Colon (tissue), 2 donors: ENCODE measurements around the gene LTB4R.

ENCODE experiments used
- FAIRE-seq: peaks from 2 replicates; lab custom pipeline; 2012; peaks lifted over from hg19 to GRCh38; lab: Jason Lieb, UNC
- donor health status: control.
- donor health status: control.

The LTB4R gene

DNA sequence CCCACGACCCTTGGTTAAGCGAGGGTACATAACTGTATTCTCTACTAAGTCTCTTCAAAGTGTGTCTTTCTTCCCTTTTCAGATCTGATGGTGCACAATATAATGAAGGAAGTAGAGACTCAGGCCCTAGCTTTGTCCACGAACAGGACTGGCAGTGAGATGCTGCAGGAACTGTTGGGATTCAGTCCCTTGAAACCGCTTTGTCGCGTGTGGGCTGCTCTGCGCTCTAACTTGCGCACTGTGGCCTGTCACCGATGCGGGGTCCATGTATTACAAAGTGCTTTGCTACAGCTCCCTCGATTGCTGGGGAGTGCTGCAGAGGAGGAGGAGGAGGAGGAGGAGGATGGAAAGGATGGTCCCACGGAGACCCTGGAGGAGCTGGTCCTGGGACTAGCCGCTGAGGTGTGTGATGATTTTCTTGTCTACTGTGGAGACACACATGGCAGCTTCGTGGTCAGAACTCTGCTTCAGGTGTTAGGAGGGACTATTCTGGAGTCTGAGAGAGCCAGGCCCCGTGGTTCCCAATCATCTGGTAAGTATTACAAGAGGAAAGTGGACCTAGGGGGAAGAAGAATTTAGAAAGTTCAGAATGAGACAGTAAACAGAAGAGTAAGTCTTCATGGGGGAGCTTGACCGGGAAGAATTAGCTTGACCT lies 10.8 kb upstream of the LTB4R start:
- FAIRE-seq: no peak

DNA sequence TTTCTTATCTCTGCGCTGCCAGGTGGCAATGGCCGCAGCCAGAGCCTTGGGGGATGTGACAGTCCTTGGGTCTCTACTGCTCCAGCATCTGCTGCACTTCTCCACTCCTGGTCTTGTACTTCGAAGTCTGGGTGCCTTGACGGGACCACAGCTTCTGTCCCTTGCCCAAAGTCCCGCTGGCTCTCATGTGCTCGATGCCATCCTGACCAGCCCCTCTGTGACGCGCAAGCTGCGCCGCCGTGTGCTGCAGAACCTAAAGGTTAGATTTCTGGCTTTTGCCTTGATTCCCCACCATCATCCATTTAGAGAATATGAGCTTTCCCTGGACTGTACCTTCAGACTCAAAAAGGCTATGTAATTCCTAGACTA lies 7.3 kb upstream of the LTB4R start:
- FAIRE-seq: no peak

DNA sequence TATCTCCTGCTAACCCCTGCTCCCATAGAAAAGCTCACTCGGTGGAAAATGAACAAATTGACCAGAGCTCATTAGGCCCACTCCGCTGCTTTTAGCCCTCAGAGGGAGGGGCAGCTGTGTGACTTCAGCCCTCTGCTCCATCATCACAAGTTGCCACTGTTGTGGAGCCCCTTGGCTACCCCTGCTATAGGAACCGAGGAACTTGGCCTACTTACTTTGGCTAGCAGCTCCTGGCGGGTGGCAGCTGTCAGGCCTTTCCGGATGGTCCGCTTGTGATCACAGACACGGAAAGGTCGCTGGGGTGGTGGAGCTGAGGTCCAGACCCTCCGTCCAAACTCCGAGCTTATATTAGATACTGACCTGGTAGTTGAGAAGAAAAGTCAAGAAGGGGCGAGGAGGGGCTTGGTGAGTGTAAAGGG lies 4.1 kb upstream of the LTB4R start:
- FAIRE-seq: no peak

GRCh38 chr14:24307575-24308341 lies 3.5 kb upstream of the LTB4R start, which contains the start of gene CIDEB:
CIDEB (minus strand) TSS chr14:24307977; CDS start chr14:24307858, 119 bp downstream.
- FAIRE-seq: no peak

DNA sequence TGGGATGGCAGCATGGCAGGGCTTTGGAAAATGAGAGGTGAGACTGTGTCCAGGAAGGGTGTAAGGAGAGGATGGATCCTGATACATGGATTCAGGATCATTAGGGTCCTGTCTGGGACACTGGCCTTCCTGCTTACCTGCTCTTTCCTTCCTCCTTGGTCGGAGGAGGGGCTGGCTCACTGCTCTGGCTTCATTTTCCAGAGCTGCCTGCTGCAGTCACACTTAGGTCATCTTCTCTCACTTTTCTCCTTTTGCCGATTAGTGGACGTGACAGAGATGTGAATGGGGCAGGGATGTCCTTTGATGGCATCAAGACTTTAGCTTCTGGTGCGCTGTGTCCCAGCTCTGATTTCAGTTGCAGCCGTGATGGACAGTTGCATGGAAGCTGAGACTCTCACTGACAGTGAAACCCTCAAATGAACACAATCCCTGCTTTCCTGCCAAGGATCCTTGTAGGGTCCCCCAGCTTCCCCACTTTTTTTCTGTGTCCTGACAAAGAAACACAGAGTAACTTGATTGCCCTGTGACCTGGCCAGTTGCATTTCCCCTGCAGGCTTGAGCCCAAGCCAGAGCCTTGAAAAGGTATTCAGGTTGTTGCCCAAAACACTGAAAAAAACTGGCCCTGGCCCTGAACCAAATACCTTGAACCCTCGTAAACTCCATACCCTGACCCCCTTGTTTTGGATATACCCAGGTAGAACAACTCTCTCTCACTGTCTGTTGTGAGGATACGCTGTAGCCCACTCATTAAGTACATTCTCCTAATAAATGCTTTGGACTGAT lies 2.8 kb upstream of the LTB4R start:
- FAIRE-seq: no peak

- FAIRE-seq: no peak
Measured at GRCh38 chr14:24309538-24310264, 1.6 kb upstream of the LTB4R start, which contains the start of gene LTB4R2. LTB4R2 (plus strand) TSS chr14:24310140; CDS start chr14:24310665, 525 bp downstream.

DNA sequence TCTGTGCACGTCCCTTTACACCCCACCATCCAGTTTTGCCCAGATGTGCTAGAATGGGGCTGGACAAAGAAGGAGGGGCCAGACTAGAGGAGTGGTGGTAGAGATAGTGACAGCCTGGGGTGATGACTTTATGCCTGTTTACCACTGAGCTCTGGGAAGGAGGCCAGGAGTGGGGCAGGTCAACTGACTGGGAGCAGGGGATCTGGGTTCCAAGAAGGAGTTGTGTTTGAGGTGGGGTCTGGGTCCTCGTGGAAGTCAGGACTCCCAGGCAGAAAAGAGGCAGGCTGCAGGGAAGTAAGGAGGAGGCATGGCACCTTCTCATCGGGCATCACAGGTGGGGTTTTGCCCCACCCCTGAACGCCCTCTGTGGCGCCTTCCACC lies 1.0 kb upstream of the LTB4R start:
- no peak for FAIRE-seq

GRCh38 chr14:24311837-24312615 lies 724 bp downstream of the LTB4R start:
- no peak for FAIRE-seq

- no peak for FAIRE-seq
Measured at GRCh38 chr14:24312736-24313507, 1.6 kb downstream of the LTB4R start.

DNA sequence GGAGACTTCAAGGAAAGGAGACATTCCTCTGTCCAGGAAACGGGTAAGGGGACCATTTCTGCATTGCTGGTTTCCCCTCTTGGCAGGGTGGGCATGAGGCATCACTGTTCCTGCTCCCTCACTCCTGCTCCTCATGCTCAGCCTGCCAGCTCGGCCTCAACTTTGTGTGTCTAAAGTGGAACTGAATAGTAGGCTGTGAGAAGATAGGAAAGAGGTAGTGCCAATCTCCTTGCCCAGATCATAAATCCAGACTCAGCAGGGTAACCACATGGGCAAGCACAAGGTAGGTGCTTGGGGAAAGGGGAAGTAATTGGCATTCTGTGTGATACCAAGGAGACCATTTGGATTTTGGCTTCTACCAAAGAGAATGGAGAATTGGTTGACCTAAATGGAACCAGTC lies 2.6 kb downstream of the LTB4R start:
- no peak for FAIRE-seq

- no peak for FAIRE-seq
Measured at GRCh38 chr14:24314377-24315193, 3.3 kb downstream of the LTB4R start.

- no peak for FAIRE-seq
Measured at GRCh38 chr14:24315243-24315806, 4.0 kb downstream of the LTB4R start.

- no peak for FAIRE-seq
Measured at GRCh38 chr14:24315807-24316596, 4.7 kb downstream of the LTB4R start.

DNA sequence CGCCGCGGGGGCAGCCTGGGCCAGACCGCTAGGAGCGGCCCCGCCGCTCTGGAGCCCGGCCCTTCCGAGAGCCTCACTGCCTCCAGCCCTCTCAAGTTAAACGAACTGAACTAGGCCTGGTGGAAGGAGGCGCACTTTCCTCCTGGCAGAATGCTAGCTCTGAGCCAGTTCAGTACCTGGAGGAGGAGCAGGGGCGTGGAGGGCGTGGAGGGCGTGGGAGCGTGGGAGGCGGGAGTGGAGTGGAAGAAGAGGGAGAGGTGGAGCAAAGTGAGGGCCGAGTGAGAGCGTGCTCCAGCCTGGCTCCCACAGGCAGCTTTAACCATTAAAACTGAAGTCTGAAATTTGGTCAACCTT lies 5.3 kb downstream of the LTB4R start:
- no peak for FAIRE-seq

DNA sequence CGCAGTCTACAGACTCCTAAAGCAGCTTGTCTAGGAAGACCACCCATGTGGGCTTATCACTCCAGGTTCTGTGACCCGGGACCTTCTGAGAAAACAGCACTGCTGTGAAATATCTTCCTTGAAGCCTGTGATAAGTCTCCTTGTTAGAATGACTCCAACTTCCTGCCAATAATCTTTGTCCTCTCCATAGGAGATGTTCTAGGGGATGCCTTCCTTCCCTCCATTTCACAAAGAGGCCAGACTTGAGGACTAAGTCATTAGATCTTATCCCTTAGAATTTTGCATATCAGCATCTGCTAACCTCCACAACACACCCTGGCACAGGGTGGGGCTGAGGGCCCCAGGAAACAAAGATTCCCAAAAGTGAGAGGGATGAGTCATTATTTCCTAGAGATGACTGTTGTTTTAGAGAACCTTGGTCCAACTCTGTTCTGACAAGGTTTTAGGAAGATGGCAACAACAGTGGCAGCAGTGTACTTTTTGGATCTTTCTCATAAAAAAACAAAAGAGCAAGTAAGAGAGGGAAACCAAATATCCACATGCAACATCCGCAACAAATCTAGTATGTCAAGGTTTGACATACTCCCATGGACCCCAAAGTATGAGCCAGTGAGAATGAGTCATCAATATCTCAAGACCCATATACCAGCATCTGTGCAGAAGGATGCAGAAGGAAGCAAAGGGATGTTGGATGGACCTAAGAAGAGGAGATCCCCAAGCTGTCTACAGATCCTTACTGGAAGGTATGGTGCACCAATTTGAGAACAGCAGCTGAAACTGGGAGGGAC lies 6.0 kb downstream of the LTB4R start:
- no peak for FAIRE-seq

DNA sequence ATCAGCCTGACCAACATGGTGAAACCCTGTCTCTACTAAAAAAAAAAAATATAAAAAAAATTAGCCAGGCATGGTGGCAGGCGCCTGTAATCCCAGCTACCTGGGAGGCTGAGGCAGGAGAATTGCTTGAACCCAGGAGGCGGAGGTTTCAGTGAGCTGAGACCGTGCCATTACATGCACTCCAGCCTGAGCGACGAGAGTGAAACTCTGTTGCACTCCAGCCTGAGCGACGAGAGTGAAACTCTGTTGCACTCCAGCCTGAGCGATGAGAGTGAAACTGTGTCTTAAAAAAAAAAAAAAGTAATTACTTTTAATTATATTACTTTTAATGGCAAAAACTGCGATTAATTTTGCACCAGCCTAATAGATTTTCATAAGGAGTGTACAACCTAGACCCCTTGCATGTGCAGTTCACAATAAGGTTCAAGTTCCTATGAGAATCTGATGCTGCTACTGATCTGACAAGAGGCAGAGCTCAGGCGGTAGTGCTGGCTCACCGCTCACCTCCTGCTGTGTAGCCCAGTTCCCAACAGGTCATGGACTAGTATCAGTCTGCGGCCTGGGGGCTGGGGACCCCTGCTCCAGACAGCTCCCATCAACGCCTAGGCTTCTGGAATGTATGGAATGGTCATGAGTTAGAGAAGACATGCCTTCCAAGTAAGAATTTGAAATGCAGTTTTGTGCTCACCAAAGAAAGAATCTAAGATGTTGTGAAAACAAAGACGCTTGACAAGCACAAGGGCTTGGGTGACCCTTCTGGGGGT lies 10.1 kb downstream of the LTB4R start:
- FAIRE-seq: no peak

- no peak for FAIRE-seq
Measured at GRCh38 chr14:24322672-24323071, 11.4 kb downstream of the LTB4R start.
